Endothelial cell of umbilical vein (primary cell): ENCODE measurements around the gene AKR7A2.

Experiments used
- CTCF ChIP-seq, 2 donors: IDR thresholded peaks; 1 replicate in 1 of 2; 2 replicates in 1 of 2; pipeline ENCODE4 v1.5.1; 2011; ENCODE audit warnings: low read length in 2 of 2, mild to moderate bottlenecking in 2 of 2, moderate library complexity in 2 of 2, control low read depth in 1 of 2, inconsistent platforms in 1 of 2, low read depth in 1 of 2; ENCODE audit not compliant: insufficient read depth in 1 of 2; ENCODE audit errors: extremely low read depth in 1 of 2
- EZH2 ChIP-seq: IDR thresholded peaks from 2 replicates; pipeline ENCODE4 v1.6.1; 2012; ENCODE audit warnings: borderline replicate concordance, low read depth, mild to moderate bottlenecking, moderate library complexity, low read length, inconsistent platforms; ENCODE audit not compliant: severe bottlenecking
- FOS ChIP-seq: IDR thresholded peaks from 2 replicates; pipeline ENCODE4 v1.6.1; 2011; ENCODE audit warnings: mild to moderate bottlenecking, low read length, moderate library complexity, borderline replicate concordance; ENCODE audit not compliant: insufficient read depth
- GATA2 ChIP-seq: IDR thresholded peaks from 2 replicates; pipeline ENCODE4 v1.7.0; 2011; ENCODE audit warnings: low read depth, mild to moderate bottlenecking, moderate library complexity, mixed read lengths, low read length; ENCODE audit not compliant: insufficient read length, insufficient read depth
- JUN ChIP-seq: IDR thresholded peaks from 2 replicates; pipeline ENCODE4 v1.6.1; 2011; ENCODE audit warnings: borderline replicate concordance, low read depth; ENCODE audit not compliant: insufficient read length, insufficient read depth
- MAX ChIP-seq: IDR thresholded peaks from 2 replicates; pipeline ENCODE4 v1.6.1; 2011; ENCODE audit not compliant: insufficient read depth, insufficient read length
- MYC ChIP-seq: IDR thresholded peaks from one replicate; pipeline ENCODE4 v1.6.1; 2011; ENCODE audit warnings: mild to moderate bottlenecking, low read depth, low read length
- POLR2A ChIP-seq: IDR thresholded peaks from 2 replicates; pipeline ENCODE4 v1.6.1; 2012; ENCODE audit warnings: low read depth, mild to moderate bottlenecking, control low read depth, low read length
- POLR2AphosphoS5 ChIP-seq: IDR thresholded peaks from 2 replicates; pipeline ENCODE4 v1.6.1; 2012; ENCODE audit warnings: low read depth, mild to moderate bottlenecking, control low read depth, low read length, moderate library complexity; ENCODE audit not compliant: insufficient read depth

- TF ChIP-seq CTCF (IDR thresholded peaks at IDR 0.05; ENCODE audit: extremely low read depth in 1 of 2, insufficient read depth in 1 of 2, low read depth in 1 of 2, low read length in 2 of 2) (no peak), EZH2 (no peak), POLR2A (no peak), MYC (no peak), POLR2AphosphoS5 (no peak), MAX (no peak), JUN (no peak), GATA2 (no peak), FOS (no peak)
Measured at GRCh38 chr1:19349999-19350398, 38.1 kb upstream of the AKR7A2 start.
